KMS-11 (cell line): ENCODE measurements around the gene FOLR1.

ENCODE experiments used
- H2AFZ ChIP-seq: fragments of 200-600 bp; sonication (generic); 2 replicates; pipeline ENCODE4 v1.6.1; 2016; ENCODE audit warnings: antibody characterized with exemption, mixed run types, low read depth
- H3K27ac ChIP-seq: fragments of 200-600 bp; sonication (generic); 2 replicates; pipeline ENCODE4 v1.6.1; 2016; ENCODE audit warnings: mild to moderate bottlenecking, mixed run types
- H3K27me3 ChIP-seq: fragments of 200-600 bp; sonication (generic); 2 replicates; pipeline ENCODE4 v1.6.1; 2017; ENCODE audit warnings: mild to moderate bottlenecking, low read depth, mixed run types, moderate library complexity; ENCODE audit not compliant: insufficient read depth
- H3K36me3 ChIP-seq: fragments of 200-600 bp; sonication (generic); 2 replicates; pipeline ENCODE4 v1.6.1; 2017; ENCODE audit warnings: mild to moderate bottlenecking, mixed run types; ENCODE audit not compliant: insufficient read depth
- H3K4me1 ChIP-seq: fragments of 200-600 bp; sonication (generic); 2 replicates; pipeline ENCODE4 v1.6.1; 2016; ENCODE audit warnings: mild to moderate bottlenecking, low read depth, mixed run types; ENCODE audit not compliant: poor library complexity, severe bottlenecking
- H3K4me2 ChIP-seq: fragments of 200-600 bp; sonication (generic); 2 replicates; pipeline ENCODE4 v1.7.0; 2016; ENCODE audit warnings: mild to moderate bottlenecking, mixed run types
- H3K4me3 ChIP-seq: fragments of 200-600 bp; sonication (generic); IDR thresholded peaks from 2 replicates; pipeline ENCODE4 v1.6.1; 2017; ENCODE audit warnings: low read depth, low read length, mixed read lengths; ENCODE audit not compliant: insufficient read depth
- H3K79me2 ChIP-seq: fragments of 200-600 bp; sonication (generic); 2 replicates; pipeline ENCODE4 v1.6.1; 2016; ENCODE audit warnings: low read depth, mixed run types; ENCODE audit not compliant: insufficient read depth
- H3K9ac ChIP-seq: fragments of 200-600 bp; sonication (generic); 2 replicates; pipeline ENCODE4 v1.6.1; 2016; ENCODE audit warnings: mild to moderate bottlenecking, mixed run types
- H4K20me1 ChIP-seq: fragments of 200-600 bp; sonication (generic); 2 replicates; pipeline ENCODE4 v1.6.1; 2016; ENCODE audit warnings: mild to moderate bottlenecking, mixed run types; ENCODE audit not compliant: insufficient read depth
- CTCF ChIP-seq: fragments of 200-600 bp; sonication (generic); conservative IDR thresholded peaks from 2 replicates; pipeline ENCODE4 v1.6.1; 2017; ENCODE audit warnings: low read depth, mild to moderate bottlenecking, antibody characterized with exemption, low read length, moderate library complexity, mixed read lengths

FOLR1 gene

DNA sequence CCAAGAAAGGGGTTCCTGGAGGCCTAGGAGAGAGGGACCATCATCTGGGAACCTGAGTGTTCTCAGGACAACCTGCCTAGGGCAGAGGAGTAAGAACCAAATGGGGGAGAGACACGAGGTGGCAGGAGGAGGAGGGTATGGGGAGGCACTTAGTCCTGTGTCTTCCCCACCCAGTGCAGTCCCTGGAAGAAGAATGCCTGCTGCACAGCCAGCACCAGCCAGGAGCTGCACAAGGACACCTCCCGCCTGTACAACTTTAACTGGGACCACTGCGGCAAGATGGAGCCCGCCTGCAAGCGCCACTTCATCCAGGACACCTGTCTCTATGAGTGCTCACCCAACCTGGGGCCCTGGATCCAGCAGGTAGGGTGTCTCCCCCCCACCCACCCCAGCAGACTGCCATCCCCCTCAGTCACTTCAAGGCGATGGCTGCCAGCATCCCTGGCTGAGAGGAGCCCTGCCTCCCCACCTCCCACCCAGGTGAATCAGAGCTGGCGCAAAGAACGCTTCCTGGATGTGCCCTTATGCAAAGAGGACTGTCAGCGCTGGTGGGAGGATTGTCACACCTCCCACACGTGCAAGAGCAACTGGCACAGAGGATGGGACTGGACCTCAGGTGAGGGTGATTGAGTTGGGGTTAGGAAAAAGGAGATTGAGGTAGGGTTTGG, 28.9 kb downstream of the FOLR1 start:
- Histone ChIP-seq H3K4me2 (no peak overlapping the region), H3K27me3 (no peaks in the 10 kb centered on the region), H4K20me1 (no peaks in the 10 kb centered on the region), H3K36me3 (no peaks in the 10 kb centered on the region), H3K79me2 (peaks cover 14% of the 10 kb centered on the region), H3K27ac (no peak overlapping the region), H3K4me3 (no peak overlapping the region), H2AFZ (no peak overlapping the region), H3K9ac (no peak overlapping the region), H3K4me1 (peaks cover 12% of the 10 kb centered on the region)
- no peak for TF ChIP-seq CTCF

DNA sequence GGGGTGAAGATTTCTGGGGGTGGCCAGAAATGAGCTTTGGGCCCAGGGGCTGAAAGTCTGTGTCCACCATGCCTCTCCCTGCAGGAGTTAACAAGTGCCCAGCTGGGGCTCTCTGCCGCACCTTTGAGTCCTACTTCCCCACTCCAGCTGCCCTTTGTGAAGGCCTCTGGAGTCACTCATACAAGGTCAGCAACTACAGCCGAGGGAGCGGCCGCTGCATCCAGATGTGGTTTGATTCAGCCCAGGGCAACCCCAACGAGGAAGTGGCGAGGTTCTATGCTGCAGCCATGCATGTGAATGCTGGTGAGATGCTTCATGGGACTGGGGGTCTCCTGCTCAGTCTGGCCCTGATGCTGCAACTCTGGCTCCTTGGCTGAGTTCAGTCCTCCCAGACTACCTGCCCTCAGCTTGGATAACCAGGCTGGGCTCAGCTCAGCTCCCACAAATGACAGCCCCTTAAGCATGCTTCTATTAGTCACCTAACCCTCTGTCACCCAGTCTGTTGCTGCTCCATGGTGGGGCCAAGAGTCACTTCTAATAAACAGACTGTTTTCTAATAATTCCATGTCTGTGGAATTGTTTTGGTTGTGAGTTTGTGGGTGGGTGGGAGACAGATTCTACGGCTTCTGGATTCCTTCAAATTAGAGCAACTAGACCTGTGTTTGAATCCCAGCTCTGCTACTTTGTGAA, 29.6 kb downstream of the FOLR1 start:
- H3K27ac ChIP-seq = no peak overlapping the region
- no peak for TF ChIP-seq CTCF
- peaks cover 19% of the 10 kb centered on the region for H3K4me1 ChIP-seq
- H3K36me3 ChIP-seq = no peaks in the 10 kb centered on the region
- H3K27me3 ChIP-seq = no peaks in the 10 kb centered on the region
- H3K79me2 ChIP-seq = peaks cover 21% of the 10 kb centered on the region
- H4K20me1 ChIP-seq = no peaks in the 10 kb centered on the region
- no peak overlapping the region for H3K4me2 ChIP-seq
- H2AFZ ChIP-seq = peak overlapping the region; percentile 86; the same call in 1 of the 2 replicates
- no peak overlapping the region for H3K4me3 ChIP-seq
- no peak overlapping the region for H3K9ac ChIP-seq

- H3K9ac ChIP-seq = peak overlapping the region; percentile 79; the same call in 1 of the 2 replicates
- peaks cover 20% of the 10 kb centered on the region for H3K4me1 ChIP-seq
- H3K36me3 ChIP-seq = no peaks in the 10 kb centered on the region
- H3K4me2 ChIP-seq = peak overlapping the region; percentile 89
- H4K20me1 ChIP-seq = no peaks in the 10 kb centered on the region
- peak overlapping the region; percentile 80 for H3K27ac ChIP-seq
- H3K4me3 ChIP-seq = no peak overlapping the region
- peak overlapping the region; percentile 86; the same call in 1 of the 2 replicates for H2AFZ ChIP-seq
- TF ChIP-seq CTCF = no peak
- peaks cover 22% of the 10 kb centered on the region for H3K79me2 ChIP-seq
- H3K27me3 ChIP-seq = no peaks in the 10 kb centered on the region
These were observed 30.4 kb downstream of the FOLR1 start for GRCh38 chr11:72222106-72222891.

DNA sequence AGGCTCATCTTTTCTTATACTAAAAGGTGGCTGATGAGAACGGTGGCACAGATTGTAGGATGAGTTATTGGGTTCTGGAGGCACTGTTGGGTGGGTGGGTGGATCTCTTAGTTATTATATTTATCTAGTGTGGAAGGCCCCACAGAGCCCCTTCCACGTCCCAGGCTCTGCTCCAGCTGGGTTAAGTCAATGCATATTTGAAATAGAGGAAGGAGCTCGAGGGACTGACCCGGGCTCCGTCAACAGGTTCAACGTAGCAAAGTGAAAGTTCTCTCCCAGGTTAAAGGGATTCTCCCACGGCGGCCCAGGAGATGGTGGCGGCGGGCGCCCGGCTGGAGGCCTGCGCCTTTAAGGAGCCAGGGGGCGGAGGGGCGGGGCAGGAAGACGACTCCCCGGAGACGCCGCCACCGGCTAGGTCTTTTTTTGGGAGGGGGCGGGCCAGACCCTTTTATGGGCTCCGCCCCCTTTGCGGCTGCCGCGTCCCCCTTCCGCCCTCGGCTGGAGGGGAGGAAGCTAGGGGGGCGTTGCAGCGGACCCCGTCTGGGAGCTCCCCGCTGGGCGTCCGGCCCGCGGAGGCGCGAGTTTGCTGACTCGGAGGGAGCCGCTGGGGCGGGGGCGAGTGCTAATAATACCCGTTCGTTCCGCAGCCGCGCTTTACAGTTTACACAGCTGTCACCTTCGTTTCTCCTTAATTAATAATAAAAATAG, 31.1 kb downstream of the FOLR1 start:
- H4K20me1 ChIP-seq = no peaks in the 10 kb centered on the region
- H3K36me3 ChIP-seq = no peaks in the 10 kb centered on the region
- no peaks in the 10 kb centered on the region for H3K27me3 ChIP-seq
- peak overlapping the region; percentile 89 for H3K4me2 ChIP-seq
- peak overlapping the region; percentile 86 for H2AFZ ChIP-seq
- H3K27ac ChIP-seq = peak overlapping the region; percentile 80
- TF ChIP-seq CTCF = peak; percentile 38
- peak overlapping the region; percentile 79 for H3K9ac ChIP-seq
- H3K4me3 ChIP-seq = no peak overlapping the region
- H3K79me2 ChIP-seq = peaks cover 22% of the 10 kb centered on the region
- peaks cover 20% of the 10 kb centered on the region for H3K4me1 ChIP-seq
